DMS79 (cell line): ENCODE data around the gene TWF2.

Experiments used
- DNase-seq: peaks from one replicate; lab custom pipeline; 2025; lab: John Stamatoyannopoulos, UW

The TWF2 gene

GRCh38 chr3:52237657-52238172, 1.2 kb downstream of the TWF2 start:
- DNase-seq, result no peak

DNA sequence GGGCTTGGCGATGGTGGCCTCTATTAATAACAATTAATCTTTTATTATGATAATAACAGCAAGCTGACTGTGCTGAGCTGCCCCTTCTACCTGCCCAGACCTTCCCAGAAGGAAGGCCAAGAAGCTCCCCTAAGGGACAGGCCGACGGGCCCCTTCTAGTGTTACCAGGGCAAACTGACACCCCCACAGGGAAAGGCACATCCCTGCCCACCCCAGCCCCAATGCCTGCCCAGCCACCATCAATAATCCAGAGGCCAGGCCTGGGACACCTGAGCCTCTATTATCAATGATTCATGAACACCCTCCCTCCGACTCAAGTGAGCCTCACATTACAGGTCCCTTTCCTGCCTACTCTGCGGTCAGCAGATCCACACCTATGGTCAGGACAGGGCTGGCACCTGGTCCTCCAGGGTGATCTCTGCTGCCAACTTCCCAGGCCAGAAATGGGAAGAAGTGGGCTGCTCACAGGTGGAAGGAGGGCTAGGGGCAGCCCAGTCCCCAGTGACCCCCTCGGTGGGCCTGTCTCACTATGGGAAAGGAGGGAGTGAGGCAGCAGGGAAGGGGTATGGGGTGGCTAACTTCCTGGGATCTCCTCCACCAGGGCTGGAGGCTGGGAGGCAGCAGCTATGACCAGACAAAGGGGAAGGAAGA, 1.8 kb downstream of the TWF2 start:
- DNase-seq, result no peak

DNA sequence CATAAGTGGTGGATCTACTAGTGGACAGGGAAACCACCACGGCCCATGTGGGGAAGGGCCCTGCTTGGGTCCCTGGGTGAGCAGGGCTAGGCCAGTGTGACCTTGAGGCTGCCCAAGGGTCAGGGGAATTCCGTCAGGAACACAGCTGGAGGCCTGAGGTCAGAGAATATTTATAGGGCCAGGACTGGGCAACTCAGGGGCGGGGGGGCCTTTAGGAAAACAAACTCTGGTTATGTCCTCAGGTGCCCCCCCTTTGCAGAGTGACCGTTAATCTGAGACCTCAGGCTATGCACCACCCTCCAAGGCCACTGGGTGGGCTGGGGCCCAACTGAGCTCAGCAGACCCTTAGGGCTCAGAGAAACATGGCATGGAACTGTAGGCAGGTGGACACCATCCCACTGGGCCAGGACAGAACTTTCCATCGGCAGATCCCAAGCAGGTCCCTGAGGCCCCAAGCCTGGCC, 2.5 kb downstream of the TWF2 start:
- no peak for DNase-seq

GRCh38 chr3:52234516-52235447, 4.2 kb downstream of the TWF2 start:
- DNase-seq, result no peak

- no peak for DNase-seq
Observed at GRCh38 chr3:52233968-52234367, 5.0 kb downstream of the TWF2 start.

DNA sequence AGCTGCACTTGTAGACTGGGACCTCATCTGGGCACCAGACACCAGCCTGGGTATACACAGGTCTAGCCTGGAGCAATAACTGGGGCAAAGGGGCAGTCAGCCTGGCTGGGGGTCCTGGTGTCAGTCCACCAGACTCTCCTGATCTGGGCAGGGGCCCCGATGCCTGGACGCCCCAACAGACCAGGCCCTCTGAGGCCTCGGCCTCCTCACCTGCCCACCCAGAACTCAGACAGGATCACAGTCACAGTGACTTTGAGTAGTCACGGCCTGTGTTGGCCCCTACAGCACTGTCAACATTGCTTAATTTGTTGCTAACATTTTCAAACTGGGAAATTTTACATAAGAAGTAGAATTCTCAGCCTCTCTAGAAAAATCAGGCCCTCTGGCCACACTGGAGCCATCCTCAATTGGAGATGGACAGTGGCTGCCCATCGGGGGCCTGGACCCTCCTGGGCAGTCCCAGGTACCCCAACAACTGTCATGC, 5.8 kb downstream of the TWF2 start:
- no peak for DNase-seq

DNA sequence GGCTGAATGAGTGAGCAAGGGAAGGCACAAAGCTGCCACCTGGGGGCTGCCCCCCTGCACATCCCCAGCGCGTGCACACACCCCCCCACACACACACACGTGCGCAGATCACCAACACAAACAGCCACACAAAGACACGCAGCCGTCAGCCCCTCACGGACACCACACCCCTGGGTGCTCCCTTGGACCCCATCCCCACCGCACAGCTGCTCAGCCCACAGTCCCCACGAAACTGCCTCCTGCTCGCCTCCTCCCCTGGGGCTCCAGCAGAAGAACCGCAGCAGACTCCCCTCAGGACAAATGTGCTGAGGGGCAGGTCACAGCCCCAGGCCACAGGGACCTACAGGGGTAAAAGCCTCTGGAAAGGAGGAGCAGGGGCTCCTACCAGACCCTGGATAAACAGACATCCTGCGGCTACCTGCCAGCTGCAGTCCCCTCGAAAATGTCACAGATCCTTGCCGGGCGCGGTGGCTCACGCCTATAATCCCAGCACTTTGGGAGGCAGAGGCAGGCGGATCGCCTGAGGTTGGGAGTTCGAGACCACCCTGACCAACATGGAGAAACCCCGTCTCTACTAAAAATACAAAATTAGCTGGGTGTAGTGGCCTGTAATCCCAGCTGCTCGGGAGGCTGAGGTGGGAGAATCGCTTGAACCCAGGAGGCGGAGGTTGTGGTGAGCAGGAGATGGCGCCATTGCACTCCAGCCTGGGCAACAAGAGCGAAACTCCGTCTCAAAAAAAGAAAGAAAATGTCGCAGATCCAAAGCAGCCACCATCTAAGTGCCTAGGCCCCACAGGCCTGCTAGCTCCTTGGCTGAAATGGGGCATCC, 6.5 kb downstream of the TWF2 start:
- DNase-seq, result no peak

DNA sequence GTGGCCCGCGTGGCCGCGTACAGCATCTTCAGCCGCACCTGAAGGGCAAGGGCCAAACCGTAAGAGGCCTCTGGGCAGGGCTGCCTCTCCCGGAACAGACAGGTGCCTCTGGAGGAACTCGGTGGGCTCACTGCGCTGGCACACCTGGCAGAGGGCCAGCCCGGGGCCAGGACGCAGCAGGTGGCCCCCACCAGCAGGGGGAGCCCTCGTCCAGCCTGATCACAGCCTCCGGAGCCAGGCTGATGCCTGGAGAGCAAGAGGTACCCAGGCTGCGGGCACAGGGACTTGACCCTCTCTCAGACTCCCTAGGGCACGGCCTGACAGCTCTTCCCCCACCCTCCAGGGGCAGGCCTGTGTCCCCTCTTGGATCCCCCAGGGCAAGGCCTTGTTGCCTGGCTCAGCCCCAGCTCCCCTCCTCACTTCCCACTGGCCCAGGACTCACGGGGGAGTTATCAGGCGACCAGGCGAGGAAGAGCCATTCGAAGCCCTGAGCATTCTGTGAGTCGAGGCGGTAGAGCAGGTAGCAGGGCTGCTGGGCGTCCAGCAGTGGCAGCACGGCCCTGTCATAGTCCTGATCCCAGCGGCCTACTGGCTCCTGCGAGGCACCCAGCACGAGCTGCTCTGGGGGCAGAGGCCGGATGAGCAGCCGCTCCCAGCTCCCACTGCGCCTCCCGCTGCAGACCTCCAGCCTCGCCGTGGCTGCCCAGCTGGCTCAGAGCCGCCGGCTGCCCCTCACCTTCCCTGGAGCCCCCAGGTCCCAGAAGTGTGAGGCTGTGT, 7.3 kb downstream of the TWF2 start:
- no peak for DNase-seq

- no peak for DNase-seq
Observed at GRCh38 chr3:52230889-52231499, 8.0 kb downstream of the TWF2 start.

GRCh38 chr3:52230461-52230860, 8.5 kb downstream of the TWF2 start:
- no peak for DNase-seq

GRCh38 chr3:52229656-52230055, 9.3 kb downstream of the TWF2 start:
- DNase-seq, result no peak

- DNase-seq, result no peak
Observed at GRCh38 chr3:52228751-52229291, 10.1 kb downstream of the TWF2 start.

DNA sequence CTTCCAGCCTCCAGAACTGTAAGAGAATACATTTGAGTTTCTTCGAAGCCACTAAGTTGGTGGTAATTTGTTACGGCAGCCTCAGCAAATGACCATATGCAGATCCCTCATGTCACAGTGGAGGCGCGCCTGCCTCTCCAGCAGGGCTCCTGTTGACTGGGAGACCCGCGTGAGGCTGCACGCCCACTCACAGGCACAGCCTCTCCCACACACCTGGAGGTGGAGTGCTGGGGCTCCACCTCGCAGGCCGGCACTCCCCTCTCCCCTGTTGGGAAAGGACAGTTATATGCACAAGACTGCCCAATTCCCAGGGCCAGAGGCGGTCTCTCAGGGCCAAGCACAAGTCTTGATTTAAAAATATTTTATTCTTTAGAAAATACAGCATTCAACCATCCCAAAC, 10.7 kb downstream of the TWF2 start:
- DNase-seq, result no peak

- DNase-seq, result no peak
Observed at GRCh38 chr3:52227766-52228165, 11.2 kb downstream of the TWF2 start.

DNA sequence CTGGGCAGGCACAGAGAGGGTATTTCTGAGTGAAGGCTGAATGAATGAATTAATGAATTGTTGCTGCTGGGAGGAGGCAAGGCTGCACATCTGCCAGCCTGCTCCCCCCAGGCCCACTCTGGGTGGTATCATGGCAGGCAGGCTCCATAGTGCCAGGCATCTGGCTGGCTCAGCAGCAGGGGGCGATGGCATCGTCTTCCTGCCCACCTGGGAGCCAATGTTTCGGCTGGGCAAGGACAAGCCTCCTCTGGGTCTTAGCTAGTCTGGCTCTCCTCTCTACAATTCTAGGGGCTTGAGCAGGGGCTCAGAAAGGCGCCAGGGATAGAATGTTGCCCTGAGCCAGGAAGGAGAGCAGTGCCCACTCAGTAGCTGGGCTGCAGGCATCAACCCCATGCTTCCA, 11.8 kb downstream of the TWF2 start:
- DNase-seq, result no peak

- DNase-seq, result no peak
Observed at GRCh38 chr3:52226229-52226817, 12.6 kb downstream of the TWF2 start.

DNA sequence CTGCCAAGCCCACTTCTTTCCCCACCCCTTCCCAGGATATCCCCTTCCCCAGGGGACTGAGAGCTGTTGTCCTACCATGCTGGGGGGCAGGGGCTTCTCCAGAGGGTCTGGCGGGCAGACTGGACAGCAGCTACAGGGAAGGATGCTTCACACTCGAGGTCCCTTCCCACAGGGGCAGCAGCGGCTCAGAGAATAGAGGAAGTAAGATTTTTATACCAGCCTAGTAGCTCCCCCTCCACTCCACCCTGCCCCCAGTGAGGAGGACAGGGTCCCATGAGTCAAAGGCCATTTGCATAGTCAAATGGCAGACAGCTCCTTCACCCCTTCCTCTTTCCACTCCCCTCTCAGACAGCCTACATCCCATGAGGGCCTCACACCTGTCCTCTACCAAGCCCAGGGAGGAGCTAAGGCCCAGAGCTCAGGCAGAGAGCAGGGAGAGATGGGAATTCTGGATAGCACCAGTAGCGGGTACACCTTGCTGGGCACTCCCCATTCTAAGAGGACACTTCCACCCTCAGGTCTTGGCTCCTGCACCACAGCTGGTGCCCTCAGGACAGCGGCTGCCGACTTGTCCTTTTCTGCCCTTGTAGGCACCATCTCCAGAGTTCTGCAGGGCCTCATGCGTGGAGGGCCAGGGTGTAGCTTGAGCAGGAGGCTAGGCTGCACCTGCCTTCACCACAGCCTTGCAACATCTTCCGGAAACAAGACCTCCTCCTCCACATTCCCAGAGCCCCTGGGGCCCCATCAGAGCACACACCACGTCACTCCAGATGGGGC, 13.3 kb downstream of the TWF2 start, which contains the start of gene TLR9:
Gene TLR9, minus strand, starts transcription at position 194 of the 777 bp plus-strand sequence. Its CDS starts 116 bp downstream, at position 78.
- DNase-seq, result no peak

DNA sequence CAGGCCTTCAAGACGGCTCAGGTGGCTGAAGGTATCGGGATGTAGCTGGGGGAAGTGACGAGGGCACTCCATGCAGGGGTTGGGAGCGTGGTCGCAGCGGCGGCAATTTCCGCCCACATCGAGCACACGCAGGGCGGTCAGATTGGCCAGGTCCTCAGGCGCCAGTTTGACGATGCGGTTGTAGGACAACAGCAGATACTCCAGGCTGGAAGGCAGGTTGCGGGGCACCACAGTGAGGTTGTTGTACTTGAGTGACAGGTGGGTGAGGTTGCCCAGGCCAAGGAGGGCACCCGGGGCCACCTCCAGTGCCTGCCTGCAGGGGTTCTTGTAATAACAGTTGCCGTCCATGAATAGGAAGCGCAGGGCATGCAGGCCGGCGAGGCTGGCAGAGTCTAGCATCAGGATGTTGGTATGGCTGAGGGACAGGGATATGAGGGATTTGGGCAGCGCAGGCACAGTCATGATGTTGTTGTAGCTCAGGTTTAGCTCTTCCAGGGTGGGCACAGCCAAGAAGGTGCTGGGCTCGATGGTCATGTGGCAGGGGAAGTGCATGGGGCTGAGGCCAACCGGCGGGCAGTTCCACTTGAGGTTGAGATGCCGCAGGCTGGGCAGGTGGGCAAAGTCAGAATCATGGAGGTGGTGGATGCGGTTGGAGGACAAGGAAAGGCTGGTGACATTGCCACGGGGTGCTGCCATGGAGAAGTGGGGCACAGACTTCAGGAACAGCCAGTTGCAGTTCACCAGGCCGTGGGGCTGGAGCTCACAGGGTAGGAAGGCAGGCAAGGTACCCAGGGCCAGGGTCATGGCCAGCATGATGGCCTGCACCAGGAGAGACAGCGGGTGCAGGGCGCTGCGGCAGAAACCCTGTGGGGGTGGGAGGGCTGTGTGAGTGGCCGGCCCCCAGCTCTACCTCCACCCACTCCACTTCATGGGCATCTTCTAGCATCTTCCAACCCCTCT, 15.2 kb downstream of the TWF2 start:
- DNase-seq, result no peak
